ENCODE results near the gene GZMB.

- TF ChIP-seq ZFP30 (CRISPR knock-in tag; IDR thresholded peaks at IDR 0.05) (no peak), CREB5 (CRISPR knock-in tag; IDR thresholded peaks at IDR 0.05; ENCODE audit: low read depth) (no peak), TOX (CRISPR knock-in tag; IDR thresholded peaks at IDR 0.05; ENCODE audit: borderline replicate concordance) (no peak), ZNF70 (CRISPR knock-in tag; IDR thresholded peaks at IDR 0.05) (no peak), POU6F1 (CRISPR knock-in tag; IDR thresholded peaks at IDR 0.05; ENCODE audit: borderline replicate concordance, low read depth) (no peak)
Measured at GRCh38 chr14:24673059-24673458, 39.1 kb upstream of the GZMB start.
